ENCODE measurements around the gene AGBL3.

AGBL3 gene

DNA sequence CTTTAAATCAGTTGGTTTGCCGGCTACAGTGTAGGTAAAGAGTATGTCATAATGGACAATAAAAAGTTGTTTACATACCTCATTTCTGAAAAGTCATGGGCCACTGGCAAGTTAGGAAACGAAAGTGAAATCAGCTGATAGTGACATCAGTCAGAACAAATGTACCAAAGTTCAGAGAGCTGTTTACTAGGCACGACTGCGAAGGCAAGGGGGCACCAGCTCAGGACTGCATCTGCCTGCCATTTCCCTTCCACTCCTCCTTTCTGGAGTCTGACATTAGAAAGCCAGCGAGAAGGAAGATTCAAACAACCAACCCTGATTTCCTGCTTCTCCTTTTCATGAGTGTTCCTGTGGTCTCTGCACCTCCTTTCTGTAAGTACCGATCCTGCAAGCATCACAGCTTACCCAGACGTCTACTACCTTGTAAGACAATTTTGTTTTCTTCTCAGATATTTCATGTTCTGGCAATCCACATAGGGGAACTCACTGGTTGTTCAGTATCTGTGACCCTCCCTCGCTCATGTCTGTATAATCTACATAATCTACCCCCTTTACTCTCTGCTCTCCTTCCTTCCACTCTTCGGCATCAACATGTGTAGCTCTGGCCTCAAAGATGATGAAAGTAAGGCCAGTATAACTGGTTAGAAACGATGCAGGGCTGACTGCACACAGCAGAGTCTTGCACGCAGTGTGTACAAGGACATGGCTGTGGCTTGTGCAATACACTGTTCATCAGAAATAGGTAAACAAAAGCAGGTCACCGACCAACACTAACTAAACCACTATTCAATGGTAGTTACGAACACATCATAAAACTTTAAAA is 161.8 kb downstream of the AGBL3 start, which contains the start of gene TMEM140:
Gene TMEM140, plus strand, starts transcription at position 174 of the 823 bp plus-strand sequence. CDS start 16,370 bp downstream, outside the sequence.
- DNase-seq (ENCODE audit: low spot score): no peak

DNA sequence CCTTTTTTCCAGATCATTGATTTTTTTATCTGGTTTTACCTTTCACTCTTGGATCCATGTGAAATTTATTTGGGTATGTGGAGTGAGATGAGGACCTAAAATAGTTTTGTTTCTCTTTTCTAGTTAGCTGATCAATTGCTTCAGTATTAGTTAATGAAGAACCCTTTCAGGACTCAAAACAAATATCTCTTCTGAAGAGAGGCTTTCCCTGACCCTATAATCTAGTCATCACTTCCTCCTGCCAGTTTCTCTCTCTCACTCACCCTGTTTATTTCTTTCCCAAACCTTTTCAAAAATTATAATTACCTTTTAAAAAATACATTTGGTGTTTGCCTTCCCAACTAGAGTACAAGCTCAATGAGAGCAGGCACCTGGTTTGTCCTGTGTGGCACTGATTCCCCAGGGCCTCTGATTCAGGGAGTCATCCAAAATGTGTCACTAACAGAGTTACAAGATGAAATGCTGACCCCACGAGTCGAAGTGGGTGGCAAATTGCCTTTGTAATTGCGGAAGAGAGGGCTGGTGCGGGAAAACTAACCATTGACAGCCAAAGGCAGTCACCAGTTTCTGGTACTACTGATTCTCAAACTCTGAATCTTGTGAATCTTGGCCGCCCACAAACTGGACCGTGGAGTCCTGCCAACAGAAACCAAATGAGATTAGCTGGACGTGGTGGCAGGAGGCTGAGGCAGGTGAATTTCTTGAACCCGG is 163.9 kb downstream of the AGBL3 start:
- no peak for DNase-seq (ENCODE audit: low spot score)

DNA sequence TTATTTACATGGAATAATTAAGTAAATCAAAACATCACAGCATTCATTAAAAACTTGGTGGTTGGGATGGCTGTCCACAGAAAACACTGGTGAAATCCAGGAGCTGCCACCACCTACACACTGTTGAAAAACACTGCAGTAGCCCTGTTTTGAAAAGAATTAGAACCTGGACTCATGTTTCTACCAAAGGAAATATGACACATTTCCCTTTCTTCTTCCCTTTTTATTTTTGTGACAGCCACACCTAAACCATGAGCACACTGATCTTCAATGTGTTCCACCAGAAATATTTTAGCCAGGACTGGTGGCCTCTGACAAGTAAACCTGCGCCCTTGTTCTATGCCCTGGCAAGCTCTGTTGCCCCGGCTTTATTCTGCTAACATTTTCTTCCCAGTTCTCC is 164.8 kb downstream of the AGBL3 start:
- DNase-seq (ENCODE audit: low spot score): no peak

DNA sequence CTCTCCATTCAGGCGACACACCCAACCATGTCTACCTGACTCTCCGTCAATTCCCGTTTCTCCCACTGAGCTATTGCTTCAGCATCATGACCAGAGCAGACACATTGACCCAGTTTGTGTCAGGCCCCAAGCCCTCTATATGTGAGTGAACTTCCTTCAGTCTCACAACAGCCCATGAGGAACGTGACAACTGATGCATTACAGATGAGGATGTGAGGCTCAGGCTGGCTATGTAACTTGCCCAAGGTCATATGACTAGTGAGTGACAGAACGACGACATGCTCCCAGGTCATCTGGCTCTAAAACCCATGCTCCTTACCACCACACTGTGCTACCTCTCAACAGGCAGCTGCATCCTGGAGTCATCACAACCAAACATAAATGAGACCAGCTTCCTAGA is 165.2 kb downstream of the AGBL3 start:
- DNase-seq (ENCODE audit: low spot score): no peak

DNA sequence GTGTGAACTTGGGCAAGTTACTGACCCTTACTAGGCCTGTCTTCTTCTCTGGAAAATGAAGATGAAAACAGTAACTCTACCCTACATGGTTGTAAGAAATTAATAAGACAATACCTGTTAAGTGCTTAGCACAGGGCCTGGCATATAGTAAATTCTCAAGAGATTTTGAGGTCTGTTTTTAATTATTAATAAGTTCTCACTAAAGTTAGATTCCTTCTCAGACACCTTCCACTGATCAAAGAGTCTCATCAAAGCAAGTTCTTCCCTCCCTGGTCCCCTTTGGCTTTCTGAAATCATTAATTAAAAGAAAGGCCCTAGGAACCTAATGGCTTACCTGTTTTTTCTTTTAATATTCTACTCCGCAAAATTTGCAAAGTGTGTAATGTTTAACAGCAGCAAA is 166.1 kb downstream of the AGBL3 start:
- no peak for DNase-seq (ENCODE audit: low spot score)

DNA sequence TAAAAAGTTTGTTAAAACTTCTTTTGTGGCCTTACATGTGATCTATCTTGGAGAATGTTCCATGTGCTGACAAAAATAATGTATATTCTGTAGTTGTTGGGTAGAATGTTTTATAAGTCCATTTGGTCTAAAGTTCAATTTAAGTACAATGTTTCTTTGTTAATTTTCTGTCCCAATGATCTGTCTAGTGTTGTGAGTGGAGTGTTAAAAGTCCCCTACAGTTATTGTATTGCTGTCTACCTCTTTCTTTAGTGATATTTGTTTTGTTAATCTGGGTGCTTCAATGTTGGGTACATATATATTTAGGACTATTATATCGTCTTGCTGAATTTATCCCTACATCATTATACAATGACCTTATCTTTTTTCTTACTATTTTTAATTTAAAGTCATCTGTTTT is 168.4 kb downstream of the AGBL3 start:
- no peak for DNase-seq (ENCODE audit: low spot score)

DNA sequence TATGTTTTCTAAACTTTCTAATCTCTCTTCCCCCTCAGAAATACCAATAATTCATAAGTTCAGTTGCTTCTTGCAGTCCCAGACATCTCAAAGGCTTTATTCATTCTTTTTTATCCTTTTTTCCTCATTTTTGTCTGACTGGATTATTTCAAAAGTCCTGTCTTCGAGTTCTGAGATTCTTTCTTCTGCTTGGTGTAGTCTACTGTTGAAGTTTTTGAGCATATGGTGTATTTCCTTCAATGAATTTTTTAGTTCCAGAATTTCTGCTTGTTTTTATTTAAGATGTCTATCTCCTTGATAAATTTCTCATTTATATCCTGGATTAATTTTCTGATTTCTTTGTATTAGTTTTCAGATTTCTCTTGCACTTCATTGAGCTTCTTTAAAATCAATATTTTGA is 170.0 kb downstream of the AGBL3 start:
- DNase-seq (ENCODE audit: low spot score): no peak

DNA sequence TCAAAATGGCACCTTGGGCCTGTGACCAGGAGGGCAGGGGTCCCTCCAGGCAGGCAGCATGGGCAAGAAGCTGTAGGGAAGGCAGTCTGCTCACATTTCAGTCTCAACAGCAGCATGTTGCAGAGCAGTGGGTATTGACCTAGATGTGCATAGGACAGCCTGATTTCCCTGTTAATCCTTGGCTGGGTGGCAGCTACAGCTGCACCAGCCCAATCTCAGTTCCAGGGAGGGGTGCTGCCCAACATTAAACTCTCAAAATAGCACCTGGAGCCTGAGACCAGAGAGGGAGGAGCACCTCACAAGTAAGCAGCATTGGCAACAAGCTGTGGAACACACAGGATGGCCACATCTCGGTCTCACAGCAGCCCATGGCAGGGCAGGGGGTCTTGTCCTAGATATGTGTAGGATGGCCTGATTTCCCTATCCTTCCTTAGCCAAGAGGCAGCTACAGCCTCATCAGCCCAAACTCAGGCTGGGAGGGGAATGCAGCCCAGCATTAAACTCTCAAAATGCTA is 171.9 kb downstream of the AGBL3 start:
- no peak for DNase-seq (ENCODE audit: low spot score)

DNA sequence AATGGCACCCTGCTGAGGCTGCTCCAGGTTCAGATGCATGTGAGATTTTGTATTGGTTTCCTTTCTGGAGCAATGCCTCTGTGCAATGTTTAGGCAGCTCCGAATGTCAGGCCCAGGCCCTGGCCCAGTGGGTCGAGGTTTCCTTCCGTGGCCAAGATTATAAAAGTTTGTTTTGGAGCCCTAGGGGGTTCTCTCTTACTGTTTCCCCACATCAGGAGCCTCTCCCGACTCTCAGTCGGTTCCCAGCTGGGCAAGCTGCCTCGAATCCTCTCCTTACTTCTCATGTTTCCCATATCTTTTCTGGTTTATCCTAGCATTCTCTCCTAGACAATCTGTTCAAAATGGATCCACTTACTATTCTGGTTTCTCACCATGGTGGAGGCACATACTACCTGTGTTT is 172.6 kb downstream of the AGBL3 start:
- DNase-seq (ENCODE audit: low spot score): no peak

DNA sequence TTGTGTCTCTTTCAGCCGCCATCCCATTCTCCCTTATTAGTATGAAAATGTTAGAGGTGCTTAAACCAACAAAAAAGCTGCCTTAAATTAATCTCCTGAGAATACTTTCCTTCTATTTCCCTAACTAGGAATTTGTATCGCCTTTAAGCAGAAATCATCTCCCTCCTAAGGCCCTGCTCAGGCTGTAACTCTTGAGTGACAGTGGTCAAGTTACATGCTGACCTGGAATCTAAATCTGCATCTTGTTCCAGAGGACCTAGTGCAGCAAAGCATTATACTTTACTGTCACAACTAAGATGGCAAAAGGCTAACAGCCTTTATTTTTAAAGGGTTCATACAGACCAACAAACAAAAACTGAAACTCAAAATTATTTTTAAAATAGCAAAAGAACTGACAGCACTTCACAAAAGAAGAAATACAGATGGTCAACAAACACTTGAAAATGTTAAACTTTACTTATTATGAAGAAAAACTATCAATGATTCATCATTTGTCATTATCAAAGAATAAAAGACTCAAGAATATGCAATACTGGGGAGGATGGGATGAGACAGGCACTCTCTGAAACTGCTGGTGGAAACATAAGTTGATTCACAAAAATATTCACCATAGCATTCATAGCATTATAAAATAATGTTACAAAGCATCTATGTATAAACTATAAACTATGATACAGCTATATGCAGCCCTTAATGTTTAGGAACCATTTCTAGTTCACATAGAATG is 173.2 kb downstream of the AGBL3 start:
- DNase-seq (ENCODE audit: low spot score): no peak

DNA sequence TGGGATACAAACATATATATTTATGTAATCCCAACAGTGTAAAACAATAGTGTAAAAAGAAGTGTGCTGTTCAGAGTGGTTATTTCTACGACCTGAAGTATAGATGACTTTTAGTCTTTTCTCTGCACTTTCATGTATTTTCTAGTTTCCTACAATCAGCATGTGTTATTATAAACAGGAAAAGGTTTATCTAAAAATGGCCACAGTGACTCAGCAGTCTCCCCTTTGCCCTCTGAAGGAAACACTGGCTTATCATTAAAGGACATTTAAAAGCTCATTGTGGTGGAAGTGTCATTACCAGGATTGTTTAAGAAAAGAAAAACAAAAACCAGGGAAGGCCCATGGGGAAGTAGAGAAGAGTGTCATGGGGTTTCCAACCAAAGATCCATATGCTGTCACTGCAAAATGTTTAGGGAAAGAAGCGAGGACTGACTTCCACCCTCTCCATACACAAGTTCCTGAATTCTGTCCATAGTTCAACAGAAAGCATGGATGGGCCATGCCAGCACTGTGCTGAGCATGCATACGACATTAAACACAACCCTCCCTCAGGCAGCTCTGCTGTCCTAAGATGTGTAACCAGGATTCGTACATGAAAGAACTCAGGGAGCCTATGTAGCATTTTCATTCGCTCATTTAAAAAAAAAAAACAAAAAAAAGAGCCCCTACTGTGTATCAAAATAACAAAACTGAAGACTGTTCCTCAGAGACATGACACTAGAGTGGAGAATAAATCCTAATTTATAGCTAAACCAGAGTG is 174.0 kb downstream of the AGBL3 start:
- no peak for DNase-seq (ENCODE audit: low spot score)

DNA sequence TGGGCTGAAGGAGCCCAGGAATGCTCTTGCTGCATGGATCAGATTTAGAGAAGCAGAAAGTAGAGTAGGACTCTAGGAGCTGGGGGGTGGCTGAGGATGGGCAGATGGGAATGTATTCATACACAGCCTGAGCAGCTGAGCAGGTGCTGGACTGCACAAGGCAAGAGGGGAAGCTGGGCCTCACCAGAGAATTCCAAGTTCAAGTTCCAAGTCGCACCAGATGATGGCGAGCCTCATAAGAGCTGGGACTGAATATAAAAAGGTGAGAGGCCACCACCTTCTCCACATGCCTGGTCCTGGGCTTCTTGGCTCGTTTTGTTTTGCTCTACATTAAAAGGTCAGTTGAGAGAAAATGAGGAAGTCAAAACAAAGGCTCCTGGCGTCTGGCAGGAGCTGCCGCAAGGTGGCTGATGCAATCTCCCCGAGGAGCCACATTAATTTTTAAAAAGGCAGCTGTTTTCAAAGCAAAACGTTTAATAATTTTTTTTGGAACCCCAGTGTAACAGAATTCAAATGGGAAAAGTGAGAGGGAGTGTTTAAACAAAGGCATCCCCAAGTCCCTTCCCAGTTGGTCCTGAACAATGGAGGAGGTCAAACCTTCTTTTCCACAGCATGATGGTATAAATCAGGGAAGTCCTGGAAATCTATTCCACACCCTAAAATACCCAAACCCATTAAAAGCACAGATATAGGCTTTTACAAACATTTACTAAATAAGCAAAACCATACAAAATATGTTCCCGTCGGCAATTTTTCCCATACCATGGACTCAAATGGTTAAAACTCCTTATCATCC is 174.7 kb downstream of the AGBL3 start:
- no peak for DNase-seq (ENCODE audit: low spot score)

DNA sequence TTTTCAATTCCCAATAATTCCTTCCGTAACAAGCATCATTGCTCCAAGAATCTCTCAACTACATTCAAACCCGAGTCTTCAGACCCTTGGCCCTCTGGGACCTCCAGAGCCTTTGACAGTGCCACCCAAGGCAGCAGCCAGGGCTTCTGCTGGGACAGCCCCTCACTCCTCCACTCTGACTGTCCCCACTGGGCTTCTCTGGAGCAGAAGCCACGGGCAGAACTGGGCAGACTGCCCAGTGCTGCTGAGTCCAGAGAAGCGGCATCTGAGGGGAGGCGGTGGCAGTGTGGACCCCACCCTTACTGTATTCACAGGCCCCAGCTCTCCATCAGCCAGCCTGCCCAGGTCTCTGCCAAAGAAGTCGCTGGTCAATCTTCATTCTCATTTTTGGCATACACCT is 175.4 kb downstream of the AGBL3 start:
- no peak for DNase-seq (ENCODE audit: low spot score)

DNA sequence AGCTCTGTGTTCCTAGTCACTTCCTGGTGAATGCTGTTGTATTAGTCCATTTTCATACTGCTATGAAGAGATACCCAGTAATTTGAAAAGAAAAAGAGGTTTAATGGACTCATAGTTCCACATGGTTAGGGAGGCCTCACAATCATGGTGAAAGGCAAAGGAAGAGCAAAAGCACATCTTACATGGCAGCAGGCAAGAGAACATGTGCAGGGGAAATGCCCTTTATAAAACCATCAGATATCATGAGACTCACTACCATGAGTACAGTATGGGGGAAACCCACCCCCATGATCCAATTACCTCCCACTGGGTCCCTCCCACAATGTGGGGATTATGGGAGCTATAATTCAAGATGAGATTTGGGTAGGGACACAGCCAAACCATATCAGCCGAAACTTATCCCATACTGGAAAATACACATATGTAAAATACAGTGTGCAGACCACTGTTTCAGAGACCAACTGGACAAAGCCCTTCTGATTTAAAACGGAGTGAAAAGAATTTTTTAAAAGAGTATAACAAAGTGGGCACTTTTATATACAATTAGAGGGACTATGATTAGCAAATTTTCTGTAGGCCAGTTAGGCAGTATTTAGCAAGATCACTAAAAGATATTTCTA is 176.2 kb downstream of the AGBL3 start:
- no peak for DNase-seq (ENCODE audit: low spot score)

DNA sequence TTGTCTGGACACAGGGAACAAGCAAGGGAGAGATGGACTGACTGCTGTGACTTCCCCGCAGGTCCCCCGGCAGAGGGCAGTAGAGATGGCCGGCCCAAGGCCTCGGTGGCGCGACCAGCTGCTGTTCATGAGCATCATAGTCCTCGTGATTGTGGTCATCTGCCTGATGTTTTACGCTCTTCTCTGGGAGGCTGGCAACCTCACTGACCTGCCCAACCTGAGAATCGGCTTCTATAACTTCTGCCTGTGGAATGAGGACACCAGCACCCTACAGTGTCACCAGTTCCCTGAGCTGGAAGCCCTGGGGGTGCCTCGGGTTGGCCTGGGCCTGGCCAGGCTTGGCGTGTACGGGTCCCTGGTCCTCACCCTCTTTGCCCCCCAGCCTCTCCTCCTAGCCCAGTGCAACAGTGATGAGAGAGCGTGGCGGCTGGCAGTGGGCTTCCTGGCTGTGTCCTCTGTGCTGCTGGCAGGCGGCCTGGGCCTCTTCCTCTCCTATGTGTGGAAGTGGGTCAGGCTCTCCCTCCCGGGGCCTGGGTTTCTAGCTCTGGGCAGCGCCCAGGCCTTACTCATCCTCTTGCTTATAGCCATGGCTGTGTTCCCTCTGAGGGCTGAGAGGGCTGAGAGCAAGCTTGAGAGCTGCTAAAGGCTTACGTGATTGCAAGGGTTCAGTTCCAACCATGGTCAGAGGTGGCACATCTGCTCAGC is 178.2 kb downstream of the AGBL3 start:
- DNase-seq (ENCODE audit: low spot score): peak; percentile 11

DNA sequence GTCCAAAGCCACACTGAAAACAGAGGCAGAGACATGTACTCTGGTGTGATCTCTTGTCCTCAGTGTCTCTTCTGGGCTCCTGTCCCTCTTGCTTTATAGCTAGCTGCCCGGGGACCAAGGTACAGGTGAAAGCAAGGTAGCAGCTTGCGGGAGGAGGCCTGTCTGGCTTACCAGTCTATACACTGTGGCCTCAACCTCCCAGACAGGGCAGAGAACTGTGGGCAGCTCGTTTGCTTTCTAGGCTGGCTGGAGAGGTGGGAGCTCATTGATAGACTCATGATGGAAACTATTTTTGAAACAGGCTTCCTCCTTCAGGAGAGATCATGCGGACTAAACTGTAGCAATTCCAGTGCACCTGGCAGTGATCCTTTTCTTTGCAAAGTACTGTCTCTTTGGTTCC is 179.6 kb downstream of the AGBL3 start:
- no peak for DNase-seq (ENCODE audit: low spot score)

DNA sequence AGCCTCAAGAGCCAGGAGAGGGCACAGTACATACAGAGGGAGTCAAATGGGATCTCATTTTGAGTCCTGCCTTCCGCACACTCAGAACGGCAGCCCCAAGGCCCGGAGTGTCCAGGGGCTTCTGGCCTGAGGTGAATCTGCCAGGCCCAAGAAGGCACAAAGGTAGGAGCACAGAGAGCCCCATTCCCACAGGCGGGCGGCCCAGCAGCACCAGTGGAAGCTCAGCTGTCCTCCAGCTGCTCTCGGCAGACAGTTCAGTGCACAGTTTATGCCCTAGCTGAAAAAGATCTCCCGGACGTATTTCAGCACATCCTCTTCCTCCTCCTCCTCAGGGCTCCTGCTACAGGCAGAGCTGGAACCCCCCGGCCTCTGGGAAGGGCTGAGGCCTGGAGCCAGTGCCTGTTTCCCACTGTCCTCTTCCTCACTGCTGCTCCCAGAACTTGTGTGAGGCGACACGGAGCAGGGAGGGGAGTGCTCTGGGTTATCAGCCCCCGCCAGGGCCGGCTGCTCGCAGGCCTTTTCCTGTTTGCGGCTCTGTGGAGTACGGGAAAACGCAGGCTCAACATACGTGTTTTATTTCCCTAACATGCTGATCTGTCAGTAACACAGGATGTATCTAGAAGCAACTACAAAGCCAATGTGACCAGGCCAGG is 180.2 kb downstream of the AGBL3 start:
- no peak for DNase-seq (ENCODE audit: low spot score)

DNA sequence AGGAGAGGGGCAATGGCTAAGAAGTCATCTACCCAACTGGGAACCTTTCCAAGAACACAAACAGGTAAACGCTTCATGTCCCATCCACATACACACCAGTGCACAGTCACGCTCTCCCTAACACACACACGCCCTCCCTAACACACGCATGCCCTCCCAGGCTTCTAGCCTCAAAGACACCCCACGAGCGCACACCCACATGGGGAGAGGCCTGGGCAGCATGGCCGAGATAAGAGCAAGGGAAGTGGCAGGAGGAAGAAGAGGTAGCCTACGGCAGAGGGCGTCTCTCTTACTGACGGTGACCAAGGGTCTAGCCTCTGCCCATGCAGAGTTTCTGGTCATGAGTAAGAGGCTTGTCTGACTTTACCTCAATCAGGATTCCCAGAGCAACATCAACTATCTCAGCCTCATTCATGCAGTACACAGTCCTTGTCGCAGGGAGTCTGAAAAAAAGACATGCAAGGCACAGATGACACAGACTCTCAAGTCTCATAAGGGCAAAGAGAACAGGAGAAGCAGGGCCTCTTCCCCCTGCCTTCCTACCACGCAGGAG is 181.1 kb downstream of the AGBL3 start:
- DNase-seq (ENCODE audit: low spot score): no peak

DNA sequence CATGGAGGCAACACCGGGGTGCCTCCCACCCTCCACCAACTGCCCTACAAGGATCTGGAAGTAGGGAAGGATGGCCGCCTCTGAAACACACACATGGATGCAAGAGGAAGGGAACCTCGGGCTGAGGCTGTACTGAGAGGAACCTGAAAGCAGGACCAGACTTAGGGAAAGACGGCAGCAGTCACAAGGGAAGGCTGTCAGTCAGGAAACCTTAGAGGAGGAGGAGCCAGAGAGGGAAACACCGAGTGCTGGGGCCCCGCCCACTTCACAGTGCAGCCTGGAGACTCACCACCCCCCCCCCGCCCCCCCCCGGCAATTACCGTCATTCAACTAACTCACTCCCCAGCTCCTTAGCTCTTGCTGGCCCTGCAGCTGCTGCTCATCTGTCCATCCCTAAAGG is 181.7 kb downstream of the AGBL3 start:
- no peak for DNase-seq (ENCODE audit: low spot score)
